ENCODE data around the gene NRP2. TPM values are rescaled to one million over a fixed set of nuclear protein-coding genes. Genes with fewer than 3 reads are reported as not detected.

The NRP2 gene
- total and polyA plus RNA-seq, 11 donors, result 2.0 to 57.5 (median 4.7) TPM

GRCh38 chr2:205725059-205725458 lies 42.8 kb downstream of the NRP2 start:
- Histone ChIP-seq H3K27me3 (no peaks in the 10 kb centered on the region), H3K4me3 (no peak overlapping the region), H3K27ac (peak overlapping the region in 1 of 12 donors; percentile 82), H3K36me3 (peaks cover 0 to 81% (median 49%) of the 10 kb centered on the region in 9 donors), H3K9me3 (no peaks in the 10 kb centered on the region), H3K4me1 (peaks cover 0 to 39% (median 0%) of the 10 kb centered on the region in 12 donors)
- DNase-seq (no peak), ATAC-seq (no peak)
- no peak for TF ChIP-seq CTCF (IDR thresholded peaks at IDR 0.05)
- TF ChIP-seq POLR2A (IDR thresholded peaks at IDR 0.05), result no peak
- 96 to 99% (median 96%) methylated on average over 5 of the region's 5 CpGs for WGBS, 4 donors
- intact Hi-C loops (cut with DNase I), result no loop called here

- Histone ChIP-seq H3K27me3 (no peaks in the 10 kb centered on the region), H3K4me1 (peaks cover 0 to 30% (median 0%) of the 10 kb centered on the region in 12 donors), H3K9me3 (no peaks in the 10 kb centered on the region), H3K4me3 (no peak overlapping the region), H3K36me3 (peaks cover 0 to 84% (median 51%) of the 10 kb centered on the region in 9 donors), H3K27ac (peak overlapping the region in 1 of 12 donors; percentile 82)
- TF ChIP-seq CTCF (IDR thresholded peaks at IDR 0.05), result no peak
- no peak for TF ChIP-seq POLR2A (IDR thresholded peaks at IDR 0.05)
- ATAC-seq (no peak), DNase-seq (no peak)
- intact Hi-C loops (cut with DNase I), result no loop called here
- 94 to 100% (median 97%) methylated on average over 4 of the region's 4 CpGs for WGBS, 4 donors
Observed at GRCh38 chr2:205726506-205726905, 44.2 kb downstream of the NRP2 start.

- no peaks in the 10 kb centered on the region for H3K27me3 ChIP-seq
- H3K9me3 ChIP-seq, result no peaks in the 10 kb centered on the region
- TF ChIP-seq POLR2A (IDR thresholded peaks at IDR 0.05) (no peak), CTCF (IDR thresholded peaks at IDR 0.05) (no peak)
- H3K4me3 ChIP-seq, result no peak overlapping the region
- H3K27ac ChIP-seq, result peak overlapping the region in 1 of 12 donors; percentile 82
- H3K36me3 ChIP-seq, result peaks cover 0 to 89% (median 51%) of the 10 kb centered on the region in 9 donors
- 82 to 96% (median 94%) methylated on average over 2 of the region's 2 CpGs for whole genome bisulfite sequencing, 4 donors
- DNase-seq (no peak), ATAC-seq (no peak)
- intact Hi-C loops (cut with DNase I), result no loop called here
- peaks cover 0 to 26% (median 0%) of the 10 kb centered on the region in 12 donors for H3K4me1 ChIP-seq
Observed at GRCh38 chr2:205727174-205727573, 44.9 kb downstream of the NRP2 start.

GRCh38 chr2:205728366-205728765 lies 46.1 kb downstream of the NRP2 start:
- no peak overlapping the region for H3K4me3 ChIP-seq
- peaks cover 0 to 15% (median 0%) of the 10 kb centered on the region in 12 donors for H3K4me1 ChIP-seq
- H3K27ac ChIP-seq, result peak overlapping the region in 1 of 12 donors; percentile 82
- ATAC-seq, result no peak
- H3K27me3 ChIP-seq, result no peaks in the 10 kb centered on the region
- no peaks in the 10 kb centered on the region for H3K9me3 ChIP-seq
- intact Hi-C loops (cut with DNase I), result no loop called here
- TF ChIP-seq CTCF (IDR thresholded peaks at IDR 0.05), result no peak
- no peak for TF ChIP-seq POLR2A (IDR thresholded peaks at IDR 0.05)
- peaks cover 0 to 89% (median 50%) of the 10 kb centered on the region in 9 donors for H3K36me3 ChIP-seq
- DNase-seq, result no peak
- 91 to 97% (median 95%) methylated on average over 7 of the region's 7 CpGs for WGBS, 4 donors
